NCI-H187 (cell line): Measurements from ENCODE around the gene PYURF.
"Not testable (repeated sequence)": the region's sequence is repeated elsewhere in the genome, so short reads cannot be mapped to it uniquely, and the experiment has no call there.

Experiments used
- DNase-seq, 2 experiments: peaks; one replicate each; lab custom pipeline; 2025; lab: John Stamatoyannopoulos, UW

Gene PYURF, protein sequence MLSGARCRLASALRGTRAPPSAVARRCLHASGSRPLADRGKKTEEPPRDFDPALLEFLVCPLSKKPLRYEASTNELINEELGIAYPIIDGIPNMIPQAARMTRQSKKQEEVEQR

DNA sequence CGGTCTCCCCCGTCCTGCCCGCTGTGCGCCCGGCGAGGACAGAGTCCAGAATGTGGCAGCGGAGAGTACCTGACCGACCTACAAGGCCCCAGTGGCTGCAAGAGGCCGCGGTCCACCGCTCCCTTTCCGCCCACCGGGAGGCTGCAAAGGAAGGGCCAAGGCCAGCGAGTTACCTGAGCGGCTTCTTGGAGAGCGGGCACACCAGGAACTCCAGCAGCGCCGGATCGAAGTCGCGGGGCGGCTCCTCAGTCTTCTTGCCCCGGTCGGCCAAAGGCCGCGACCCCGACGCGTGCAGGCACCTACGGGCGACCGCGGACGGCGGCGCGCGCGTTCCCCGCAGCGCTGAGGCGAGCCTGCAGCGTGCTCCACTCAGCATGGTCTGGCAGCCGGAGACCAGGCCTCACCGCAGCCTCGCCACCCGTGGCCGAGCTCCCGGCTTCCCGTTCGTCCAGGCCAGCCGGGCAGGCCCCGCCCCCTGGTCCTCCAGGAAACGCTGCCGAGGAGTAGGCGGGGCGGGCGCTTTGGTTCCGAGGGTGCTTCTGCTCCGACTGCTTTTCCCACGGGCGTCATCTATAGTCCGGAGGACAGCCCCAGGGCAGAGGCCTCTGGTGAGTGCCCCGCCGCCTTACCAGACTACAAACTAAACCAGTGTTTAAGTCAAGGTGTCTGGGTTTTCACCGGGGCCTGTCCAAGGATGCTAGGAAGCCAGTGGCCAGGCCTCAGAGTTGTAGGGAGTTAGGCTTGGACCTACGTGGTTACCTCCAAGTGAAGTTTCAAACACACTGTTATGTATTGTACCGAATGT is at the start of gene PYURF:
Gene PYURF, minus strand, starts transcription at position 452 of the 805 bp plus-strand sequence. Its CDS starts 76 bp downstream, at position 376.
- peak; percentile 65 to 96 for DNase-seq

DNA sequence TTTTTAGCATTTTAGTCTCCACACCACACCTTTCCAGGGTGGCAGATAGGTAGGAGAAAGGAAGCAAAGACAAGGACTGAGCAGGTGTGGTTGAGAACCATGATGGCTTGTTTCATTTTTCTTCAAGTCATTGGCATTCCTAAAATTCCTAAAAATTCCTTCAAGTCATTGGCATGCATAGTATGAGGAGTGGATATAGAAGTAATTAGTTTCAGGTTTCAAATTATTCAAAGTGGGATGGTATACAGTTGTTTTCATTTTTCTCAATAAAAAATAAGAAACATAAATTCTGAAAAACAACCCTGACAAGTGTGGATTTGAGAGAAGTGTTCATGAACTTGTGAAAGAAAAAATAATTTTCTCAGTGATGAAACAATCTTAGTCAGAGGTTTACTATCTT is 46.4 kb upstream of the PYURF start:
- no peak for DNase-seq

DNA sequence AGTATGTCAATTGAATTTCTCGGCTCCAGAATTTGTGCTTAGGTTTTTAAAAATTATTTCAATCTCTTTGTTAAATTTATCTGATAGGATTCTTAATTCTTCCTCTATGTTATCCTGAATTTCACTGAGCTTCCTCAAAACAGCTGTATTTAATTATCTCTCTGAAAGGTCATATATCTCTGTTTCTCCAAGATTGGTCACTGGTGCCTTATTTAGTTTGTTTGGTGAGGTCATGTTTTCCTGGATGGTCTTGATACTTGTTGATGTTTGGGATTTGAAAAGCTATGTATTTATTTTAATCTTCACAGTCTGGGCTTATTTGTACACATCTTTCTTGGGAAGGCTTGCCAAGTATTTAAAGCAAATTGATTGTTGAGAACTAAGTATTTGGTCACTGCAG is 44.0 kb upstream of the PYURF start:
- no peak for DNase-seq

DNA sequence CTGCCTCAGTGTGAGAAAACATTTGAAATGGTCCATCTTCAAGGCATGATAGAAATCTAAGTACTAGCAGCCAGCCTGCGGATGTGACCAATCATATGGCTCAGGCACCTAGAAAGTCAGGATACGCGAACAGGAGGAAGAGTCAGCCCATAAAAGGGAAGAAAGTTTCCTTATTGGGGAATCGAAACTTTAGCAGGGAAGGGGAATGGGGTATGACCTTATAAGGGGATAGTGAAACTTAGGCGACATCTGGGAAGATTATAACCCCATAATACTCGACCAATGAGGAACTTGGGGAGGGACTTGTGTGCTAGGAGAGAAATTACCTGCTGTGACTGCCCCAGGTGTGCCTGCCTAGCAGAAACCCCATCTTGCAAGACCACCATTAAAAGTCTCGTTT is 26.2 kb upstream of the PYURF start:
- DNase-seq: no peak

DNA sequence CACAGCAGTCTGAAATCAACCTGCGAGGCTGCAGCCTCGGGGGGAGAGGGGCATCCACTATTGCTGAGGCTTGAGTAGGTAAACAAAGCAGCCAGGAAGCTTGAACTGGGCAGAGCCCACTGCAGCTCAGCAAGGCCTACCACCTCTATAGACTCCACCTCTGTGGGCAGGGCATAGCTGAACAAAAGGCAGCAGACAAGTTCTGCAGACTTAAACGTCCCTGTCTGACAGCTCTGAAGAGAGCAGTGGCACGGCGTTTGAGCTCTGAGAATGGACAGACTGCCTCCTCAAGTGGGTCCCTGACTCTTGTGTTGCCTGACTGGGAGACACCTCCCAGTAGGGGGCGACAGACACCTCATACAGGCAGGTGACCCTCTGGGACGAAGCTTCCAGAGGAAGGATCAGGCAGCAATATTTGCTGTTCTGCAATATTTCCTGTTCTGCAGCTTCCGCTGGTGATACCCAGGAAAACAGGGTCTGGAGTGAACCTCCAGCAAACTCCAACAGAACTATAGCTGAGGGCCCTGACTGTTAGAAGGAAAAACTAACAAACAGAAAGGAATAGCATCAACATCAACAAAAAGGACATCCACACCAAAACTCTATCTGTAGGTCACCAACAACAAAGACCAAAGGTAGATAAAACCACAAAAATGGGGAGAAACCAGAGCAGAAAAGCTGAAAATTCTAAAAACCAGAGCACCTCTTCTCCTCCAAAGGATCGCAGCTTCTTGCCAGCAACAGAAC is 15.9 kb upstream of the PYURF start:
- not testable (repeated sequence) for DNase-seq

DNA sequence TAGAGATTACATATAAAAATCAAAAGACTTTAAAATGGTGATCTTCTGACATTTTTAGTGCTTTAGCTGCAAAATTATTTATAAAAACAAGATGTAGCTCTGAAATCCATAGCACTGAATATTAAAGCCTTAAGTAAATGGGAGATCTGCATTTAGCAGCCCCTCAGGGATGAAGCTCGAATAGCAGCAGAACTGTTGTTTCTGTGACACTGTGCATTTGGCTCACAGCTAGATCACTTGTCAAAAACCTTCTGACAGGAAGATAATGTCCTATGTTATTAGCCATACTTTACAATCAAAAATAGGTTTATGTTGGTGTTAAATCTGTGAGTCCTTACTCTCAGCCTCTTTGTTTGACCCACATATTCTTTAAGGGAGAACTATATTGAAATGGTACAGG is 14.1 kb upstream of the PYURF start:
- DNase-seq: no peak

DNA sequence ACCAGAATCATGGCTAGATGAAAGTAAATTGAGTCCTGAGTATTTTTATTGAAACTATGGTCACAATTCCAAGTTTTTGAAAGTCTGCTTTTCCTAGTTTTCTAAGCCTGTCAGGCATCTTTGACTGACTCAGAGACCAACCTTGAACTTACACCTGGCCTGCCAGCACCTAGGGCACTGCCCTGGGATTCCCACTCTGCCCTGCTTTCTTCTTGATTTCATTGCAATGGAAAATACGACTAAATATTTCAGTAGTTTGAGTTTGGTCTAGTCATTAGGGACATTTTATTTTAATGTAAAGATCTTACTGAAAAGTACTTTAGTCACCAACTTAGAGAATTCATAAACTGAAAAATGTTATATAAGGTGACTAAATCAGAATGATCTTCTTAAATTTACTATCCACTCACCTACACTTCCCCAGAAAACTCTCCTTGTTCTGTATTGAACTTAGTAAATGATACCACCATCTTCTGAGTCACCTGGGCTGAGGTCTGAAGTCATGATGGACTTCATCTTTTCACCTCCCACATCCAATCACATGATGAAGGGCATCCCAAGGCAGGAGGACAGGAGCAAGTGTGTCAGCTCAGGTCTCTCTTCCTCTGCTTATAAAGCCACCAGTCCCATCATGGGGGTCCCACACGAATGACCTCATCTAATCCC is 11.6 kb upstream of the PYURF start:
- no peak for DNase-seq

DNA sequence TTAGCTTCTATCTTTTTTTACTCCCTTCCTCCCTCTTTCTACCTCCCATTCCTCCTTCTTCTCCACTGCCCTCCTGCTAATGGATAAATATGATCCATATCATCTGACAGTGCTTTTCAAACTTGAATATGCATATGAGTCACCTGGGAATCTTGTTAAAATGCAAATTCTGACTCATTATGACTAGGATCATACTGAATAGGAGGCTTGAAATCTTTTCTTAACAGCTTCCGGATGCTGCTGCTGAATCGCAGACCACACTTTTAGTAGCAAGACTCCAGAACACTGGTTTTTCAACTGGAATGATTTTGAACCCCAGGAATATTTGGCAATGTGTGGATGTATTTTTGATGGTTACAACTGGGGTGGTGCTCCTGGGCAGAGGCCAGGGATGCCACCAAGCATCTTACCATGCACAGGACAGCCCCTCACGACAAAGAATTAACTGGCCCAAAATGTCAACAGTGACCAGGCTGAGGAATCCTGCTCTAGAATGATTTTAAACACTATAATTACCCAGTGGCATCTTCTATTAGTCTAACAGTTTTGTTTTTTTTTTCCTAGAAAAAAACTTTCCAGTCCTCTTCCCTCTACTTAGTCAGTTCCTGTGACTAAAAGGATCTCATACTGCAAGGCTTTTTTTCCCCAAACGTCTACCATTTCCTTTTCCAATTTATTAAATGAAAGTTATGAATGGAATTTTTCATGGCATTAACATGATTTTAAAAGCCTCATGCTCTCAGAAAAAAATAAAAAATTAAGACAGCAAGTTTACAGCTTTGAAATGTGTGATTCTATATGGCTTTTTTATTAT is 10.6 kb upstream of the PYURF start:
- no peak for DNase-seq

DNA sequence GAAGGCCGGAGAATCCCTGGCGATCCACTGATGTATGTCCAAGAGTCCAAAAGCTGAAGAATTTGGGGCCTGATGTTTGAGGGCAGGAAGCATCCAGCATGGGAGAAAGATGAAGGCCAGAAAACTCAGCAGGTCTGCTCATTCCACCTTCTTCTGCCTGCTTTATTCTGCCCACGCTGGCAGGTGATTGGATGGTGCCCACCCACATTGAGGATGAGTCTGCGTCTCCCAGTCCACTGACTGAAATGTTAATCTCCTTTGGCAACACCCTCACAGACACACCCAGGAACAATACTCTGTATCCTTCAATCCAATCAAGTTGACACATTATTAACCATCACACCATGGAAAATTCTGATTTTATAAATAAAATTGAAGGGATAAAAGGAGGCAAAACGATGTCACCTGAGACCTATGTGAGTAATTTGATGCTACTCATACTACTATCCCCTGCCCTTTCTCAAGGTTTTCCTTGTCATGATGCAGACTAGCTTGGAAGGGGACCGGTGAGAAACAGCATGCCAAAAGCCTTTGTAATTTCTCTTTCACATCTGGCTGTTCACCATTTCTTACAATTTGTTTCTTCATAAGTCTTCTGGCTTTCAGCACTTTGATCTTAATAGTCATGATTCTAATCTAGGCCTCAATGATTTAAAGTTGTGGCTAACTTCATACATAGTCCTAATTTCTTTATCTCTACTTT is 9.7 kb upstream of the PYURF start:
- no peak for DNase-seq

DNA sequence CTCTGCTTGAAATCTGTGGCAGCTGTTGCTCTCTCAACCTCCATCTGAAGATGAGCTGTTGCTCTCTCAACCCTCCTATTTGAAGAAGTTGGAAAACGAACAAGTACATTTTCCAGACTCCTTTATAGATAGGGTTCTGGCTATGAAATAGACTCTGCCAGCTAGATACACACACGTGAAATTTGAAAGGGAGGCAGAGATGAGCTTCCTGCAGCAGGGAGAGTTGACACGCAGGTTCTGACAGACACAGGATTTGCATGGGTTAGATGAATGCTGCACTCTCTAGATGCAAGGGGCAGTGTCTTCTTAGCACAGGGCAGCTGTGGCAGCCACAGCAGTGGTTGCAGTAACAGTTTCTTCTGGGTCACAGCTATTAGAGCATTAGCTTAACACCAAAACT is 8.0 kb upstream of the PYURF start:
- no peak for DNase-seq

DNA sequence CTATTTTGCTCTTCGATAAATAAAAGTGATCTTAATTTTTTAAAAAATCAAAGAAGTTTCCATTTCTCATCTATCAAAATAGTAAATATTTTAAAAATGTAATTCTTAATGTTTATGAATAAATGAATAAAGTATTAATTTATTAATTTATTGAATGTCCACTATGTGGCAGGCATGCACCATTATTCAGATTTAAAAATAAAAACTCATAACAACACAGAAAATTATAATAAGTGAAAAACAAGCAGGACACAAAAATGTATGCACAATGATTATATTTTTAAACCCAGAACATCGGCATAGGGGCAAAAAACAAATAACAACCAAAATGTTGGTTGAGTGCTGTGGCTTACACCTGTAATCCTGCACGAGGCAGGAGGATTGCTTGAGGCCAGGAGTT is 5.3 kb upstream of the PYURF start:
- DNase-seq: no peak

DNA sequence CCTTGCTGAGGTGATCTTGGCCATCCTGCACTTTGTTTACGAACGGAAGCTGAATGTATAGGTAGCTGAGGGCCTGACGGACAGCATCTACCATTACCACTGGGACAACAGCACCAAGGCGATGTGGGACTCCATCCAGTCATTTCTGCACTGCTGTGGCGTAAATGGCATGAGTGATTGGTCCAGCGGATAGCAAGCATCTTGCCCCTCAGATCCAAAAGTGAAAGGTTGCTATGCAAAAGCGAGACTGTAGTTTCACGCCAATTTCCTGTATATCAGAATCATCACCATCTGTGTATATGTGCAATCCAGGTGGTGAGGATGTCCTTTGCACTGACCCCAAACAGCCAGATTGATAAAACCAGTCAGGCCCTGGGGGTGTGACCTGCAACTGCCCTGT is 4.2 kb upstream of the PYURF start:
- no peak for DNase-seq

DNA sequence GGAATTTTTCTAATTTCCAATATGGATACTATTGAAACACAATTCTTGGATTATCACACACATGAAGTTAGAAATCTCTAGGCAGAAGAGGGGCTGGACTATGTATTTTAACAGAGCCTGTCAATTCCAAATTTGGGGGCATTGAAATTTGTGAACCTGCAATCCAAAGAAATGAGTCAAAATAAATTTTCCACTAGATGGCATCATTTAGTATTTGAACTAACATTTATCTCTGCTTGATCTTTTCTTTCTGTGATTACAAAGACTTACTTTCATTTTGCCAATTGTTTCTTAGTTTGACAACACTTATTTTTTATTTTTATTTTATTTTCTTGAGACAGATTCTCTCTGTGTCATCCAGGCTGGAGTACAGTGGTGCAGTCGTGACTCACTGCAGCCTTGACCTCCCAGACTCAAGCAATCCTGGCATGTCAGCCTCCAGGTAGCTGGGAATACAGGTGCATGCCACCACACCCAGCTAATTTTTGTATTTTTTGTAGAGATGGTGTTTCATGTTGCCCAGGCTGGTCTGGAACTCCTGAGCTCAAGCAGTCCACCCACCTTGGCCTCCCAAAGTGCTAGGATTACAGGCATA is 2.7 kb upstream of the PYURF start:
- no peak for DNase-seq

DNA sequence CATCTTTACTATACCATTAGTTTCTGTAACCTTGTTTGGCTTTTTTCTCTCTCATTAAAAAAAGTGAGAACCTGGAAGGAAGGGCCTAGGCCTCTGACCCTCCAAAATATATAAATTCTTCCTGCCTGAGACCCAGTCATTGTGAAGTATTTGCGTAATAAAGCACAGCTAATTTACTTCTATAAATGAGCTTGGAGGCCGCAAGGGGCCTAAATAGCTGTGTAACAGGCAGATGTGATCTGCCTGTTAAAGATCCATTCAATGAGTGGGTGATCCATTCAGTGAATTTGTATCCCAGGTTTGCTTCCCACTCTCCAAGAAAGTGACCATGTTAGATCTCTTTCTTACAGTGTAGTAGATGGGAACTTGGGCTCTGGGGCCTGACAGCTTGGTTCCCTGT is 595 bp upstream of the PYURF start:
- no peak for DNase-seq

DNA sequence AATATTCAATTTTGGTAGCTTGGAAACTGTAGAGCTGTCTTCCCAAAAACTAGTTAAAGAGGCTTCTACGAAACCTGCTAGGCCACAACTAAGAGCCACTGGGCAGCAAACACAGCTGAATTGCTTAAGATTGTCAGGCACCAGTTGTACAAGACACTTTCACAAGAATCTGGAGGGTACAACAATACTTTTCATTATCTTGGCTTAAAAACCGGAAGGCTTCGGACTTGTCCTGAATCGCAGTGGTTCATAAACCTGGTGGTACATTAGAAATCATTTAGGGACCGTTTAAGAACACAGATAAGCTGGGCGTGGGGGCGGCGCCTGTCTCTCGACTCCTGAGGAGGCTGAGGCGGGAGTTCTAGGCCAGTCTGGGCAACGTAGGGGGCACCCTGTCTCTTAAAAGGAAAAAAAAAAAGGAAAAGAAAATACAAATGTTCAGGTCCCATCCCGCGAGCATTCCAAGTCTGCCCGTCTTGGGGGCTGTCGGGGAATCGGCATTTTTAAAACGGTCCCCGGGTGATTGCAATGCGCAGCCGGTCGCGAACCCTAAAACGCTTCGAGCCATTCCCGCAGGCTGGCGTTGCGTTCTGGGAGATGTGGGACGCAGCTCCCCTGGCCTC is 763 bp downstream of the PYURF start:
- no peak for DNase-seq

DNA sequence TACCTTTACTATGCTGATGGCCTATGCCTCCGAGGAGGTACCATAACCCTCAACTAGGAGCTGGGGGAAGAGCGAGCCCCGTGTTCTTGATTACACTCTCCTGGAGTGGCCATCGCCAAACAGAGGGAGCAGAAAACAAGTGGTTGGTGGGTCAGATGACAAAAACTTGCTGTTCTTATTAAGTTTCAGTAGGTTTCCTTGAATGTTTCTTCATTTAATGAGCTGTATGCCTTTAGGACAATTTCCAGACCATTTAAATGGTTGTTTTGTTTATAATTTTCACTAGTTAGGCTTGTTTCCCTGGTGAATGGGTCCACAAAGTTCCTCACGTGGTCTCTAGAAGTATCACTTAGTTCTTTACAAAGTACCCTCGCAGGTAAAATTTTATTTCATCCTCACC is 4.7 kb downstream of the PYURF start:
- no peak for DNase-seq

DNA sequence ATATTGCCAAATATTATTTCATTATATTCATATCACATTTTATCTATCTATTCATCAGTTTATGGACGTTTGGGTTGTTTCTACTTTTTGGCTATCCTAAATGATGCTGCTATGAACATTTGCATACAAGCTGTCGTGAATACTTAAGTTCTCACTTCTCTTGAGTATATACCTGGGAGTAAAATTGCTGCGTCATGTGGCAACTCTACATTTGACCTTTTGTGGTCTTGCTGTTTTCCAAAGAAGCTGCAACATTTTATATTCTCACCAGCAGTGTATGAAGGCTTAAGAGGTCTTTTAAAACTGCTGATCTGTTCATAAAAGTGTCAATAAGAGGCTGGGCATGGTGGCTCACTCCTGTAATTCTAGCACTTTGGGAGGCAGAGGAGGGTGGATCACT is 5.8 kb downstream of the PYURF start:
- no peak for DNase-seq

DNA sequence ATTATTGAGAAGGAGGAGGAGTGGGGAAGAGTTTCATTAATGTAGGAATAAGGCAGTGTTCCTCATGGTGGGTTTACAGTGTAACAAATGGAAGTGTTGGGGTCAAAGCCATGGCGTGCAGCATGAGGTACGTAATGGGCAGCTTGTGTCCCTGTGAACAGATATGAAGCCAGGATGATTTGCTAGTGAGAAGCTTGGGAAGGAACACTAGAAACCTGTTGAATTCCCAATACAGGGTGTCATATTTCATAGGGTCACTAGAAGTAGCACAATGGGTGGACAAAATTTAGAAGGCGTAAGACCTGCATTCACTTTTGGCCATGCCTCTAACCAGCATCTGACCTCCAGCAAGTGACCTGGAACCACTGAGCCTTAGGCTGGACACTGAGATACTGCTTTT is 6.8 kb downstream of the PYURF start:
- DNase-seq: no peak

DNA sequence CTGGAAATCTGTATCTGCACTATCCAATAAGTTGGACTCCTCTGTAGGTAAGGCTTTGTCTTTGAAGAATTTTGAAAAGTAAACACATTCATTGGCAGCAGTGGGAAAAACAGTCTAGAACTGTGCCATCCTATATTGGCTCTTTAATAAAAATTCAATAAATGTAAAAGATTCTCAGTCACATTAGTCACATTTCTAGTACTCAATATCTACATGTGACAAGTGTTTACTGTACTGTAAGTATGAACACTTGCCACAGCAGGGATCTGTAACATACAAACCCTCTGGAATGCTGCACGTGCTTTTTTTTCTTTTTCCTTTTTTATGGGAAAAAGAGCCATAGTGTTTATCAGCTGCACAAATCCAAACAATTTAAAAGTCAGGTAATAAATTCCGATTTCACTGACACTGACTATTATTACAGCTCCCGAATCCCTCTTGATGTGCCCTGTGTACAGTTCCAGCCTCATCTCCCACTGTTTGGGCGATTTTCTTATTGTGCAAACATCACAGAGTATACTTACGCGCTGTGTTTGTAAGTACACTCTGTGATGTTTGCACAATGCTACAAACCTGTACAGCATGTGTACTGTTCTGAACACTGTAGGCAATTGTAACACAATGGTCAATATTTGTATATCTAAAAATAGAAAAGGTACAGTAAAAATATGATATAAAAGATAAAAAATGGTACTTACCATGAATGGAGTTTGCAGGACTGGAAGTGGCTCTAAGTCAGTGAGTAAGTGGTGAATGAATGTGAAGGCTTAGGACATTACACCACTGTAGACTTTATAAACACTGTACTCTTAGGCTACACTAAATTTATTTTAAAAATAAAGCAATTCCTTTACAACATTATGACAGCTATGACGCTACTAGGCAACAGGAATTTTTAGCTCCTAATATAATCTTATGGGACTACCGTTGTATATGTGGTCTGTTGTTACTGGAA is 8.7 kb downstream of the PYURF start:
- no peak for DNase-seq
